IPS-18c (cell line): ENCODE results near the gene RAP1GAP.

Experiments used
- H3K4me3 ChIP-seq: 2 replicates; pipeline ENCODE4 v1.7.0; 2013; ENCODE audit warnings: low read depth, mild to moderate bottlenecking, low read length, moderate library complexity; ENCODE audit not compliant: insufficient read depth
- H3K9me3 ChIP-seq: one replicate; pipeline ENCODE4 v1.6.1; 2013; ENCODE audit warnings: mild to moderate bottlenecking, low read length, moderate library complexity; ENCODE audit not compliant: control insufficient read depth, insufficient read depth

RAP1GAP gene

DNA sequence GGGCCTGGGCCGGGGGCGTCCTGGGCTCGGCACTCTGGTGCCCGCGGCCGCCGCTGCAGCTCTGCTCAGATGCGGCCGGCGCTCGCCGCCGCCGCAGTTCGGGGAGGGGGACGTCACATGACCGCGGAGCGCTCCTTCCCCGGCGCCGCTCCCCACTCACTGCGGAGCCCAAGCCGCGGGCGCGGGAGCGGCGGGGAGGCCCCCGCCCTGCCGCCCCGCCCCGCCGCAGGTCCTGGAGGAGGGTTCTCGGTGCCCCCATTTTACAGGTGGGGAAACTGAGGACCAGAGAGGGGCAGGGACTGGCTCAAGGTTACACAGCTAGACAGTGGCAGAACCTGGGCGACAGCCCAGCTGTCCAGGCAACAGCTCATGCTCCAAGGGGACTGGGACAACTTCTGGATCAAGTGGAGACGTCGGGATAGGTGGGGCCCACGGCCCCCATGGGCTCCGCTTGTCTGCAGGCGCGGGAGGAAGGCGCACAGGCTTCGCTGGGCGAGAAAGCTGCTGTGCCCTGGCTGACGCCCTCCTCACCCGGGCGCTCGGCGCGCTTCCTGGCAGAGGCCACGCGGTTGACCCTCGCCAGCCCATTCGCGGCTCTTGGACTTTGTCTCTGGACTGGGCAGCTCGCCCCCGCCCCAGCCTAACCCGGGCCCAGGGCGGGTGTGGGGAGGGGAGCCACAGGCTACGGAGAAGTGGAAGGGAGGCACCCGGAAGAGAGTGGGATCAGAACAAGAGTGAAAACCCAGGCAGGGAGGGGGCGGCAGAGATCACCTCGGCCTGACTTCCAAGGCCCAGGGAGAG, at the start of gene RAP1GAP:
TSS of gene RAP1GAP (minus strand) at position 100 of the 801 bp plus-strand sequence. CDS start 49,325 bp downstream, outside the sequence.
- Histone ChIP-seq H3K4me3 (peak within 1 kb of the TSS; percentile 73), H3K9me3 (no peaks in the 10 kb centered on the region)

DNA sequence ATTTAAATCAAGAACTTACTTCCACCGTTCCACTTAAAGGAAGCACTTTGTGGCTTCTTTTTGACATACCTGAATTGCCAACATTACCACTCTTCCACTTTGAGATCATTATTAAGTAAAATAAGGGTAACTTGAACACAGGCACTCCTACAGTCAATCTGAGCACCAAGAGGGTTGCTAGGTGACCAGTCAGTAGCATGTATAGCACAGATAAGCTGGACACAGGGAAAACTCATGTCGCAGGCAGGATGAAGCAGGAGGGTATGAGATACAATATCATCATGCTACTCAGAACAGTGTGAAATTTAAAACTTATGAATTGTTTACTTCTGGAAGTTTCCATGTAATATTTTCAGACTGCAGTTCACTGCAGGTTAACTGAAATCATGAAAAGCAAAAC, 47.0 kb upstream of the RAP1GAP start:
- Histone ChIP-seq H3K9me3 (no peaks in the 10 kb centered on the region), H3K4me3 (no peak overlapping the region)

DNA sequence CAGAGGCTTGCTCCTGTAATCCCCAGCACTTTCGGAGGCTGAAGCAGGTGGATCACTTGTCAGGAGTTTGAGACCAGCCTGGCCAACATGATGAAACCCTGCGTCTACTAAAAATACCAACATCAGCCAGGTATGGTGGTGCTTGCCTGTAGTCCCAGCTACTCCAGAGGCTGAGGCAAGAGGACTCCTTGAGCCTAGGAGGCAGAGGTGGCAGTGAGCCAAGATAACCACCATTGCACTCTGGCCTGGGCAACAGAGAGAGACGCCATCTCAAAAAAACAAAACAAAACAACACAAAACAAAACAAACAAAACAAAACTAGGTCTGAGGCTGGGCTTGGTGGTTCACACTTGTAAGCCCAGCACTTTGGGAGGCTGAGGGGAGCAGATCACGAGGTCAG, 38.7 kb upstream of the RAP1GAP start:
- no peaks in the 10 kb centered on the region for H3K9me3 ChIP-seq

DNA sequence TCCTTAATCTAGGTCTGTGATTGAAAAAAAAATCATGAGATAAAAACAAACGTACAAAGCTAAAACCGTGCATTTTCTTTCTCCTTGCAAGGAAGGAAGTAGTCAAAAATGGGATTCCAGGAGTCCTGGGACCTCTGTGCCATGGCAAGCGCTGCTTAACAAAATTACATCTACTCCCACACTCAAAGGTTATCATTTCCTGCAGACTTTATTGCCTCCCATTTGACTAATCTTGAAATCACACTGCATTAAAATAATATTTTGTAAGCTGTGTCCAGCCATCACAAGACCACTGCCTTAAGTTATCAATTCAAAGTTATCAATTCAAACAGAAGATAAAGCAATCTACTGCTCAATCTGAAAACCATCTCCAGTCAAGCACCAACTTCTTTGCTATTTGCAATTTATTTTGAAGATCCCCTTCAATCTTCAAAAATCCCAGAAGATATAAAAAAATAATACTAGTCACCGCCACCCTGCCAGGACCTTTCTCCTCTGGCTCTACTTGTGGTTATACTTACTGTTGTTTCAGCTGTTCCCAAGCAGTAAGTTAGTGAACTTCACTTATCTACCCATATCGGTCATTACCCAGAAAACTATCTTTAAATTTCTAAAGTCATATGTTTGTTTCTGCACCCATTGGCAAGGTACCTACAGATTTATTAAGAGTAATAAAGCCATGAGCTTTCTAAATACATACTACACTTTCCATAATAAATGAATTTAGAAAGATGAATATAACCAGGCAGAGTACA, 38.1 kb upstream of the RAP1GAP start:
- Histone ChIP-seq H3K9me3 (no peaks in the 10 kb centered on the region), H3K4me3 (no peak overlapping the region)

More for the DNA sequence above, 38.7 kb upstream of the RAP1GAP start:
- H3K4me3 ChIP-seq, result no peak overlapping the region

DNA sequence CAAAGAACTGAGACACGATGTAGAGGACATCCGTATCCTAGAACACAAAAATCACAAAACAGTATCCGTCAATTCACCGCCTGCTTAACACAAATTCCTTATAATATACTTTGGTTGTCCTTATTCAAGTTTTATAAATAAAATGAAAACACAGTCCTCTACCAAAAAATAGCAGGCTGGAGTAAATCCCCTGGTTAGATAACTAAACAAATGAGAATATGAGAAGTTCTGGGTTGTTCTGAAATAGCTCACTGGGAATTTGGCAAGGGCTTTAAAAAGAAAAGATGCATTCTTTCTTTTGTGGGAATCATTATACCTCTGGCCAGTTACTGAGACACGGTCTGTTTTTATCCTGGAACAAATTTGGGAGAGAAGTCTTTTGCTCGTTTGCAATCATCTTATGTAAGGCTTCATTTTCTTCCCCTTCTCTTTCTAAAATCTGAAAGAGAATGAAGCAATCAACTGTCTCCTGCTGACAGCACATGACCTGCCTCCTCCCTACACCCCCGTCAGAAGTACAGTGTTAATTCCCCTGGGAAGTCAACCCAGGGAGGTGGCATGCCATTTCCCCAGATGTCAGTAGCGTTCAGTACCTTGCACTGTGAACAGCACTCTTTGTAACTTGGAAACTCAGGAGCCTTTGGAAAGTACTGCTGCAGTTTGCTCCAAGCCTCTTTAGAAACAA, 37.1 kb upstream of the RAP1GAP start:
- Histone ChIP-seq H3K4me3 (no peak overlapping the region), H3K9me3 (no peaks in the 10 kb centered on the region)

DNA sequence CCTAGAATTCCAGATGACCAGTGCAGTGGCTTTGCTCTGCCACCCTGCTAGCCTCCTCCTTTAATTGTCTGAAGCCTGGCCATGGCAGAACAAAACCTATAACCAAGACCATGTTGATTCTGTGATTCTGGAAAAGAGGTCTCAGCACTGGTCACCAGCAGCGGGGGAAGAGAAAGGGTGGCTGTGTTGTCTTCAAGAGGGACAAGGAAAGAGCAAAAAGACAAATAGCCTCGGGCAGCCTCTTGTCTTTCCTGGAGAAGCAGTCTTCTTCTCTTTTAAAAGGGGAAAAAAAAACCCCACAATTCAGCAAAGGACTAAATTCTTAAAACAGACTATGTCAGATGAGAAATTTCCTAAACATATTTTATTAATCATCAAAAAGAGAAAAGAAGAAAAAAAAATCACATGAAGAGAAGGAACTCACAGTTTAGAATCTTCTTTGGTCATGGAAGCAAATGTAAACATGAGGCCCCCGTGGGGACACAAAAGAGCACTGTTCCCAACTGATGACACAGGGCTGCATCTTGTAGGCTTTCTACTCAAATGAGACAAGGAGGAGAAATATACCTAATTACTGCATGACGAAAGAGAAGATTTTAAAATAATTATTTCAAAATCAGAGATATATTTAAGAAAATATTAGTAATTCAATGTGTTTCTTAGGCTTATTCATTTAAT, 36.3 kb upstream of the RAP1GAP start:
- no peak overlapping the region for H3K4me3 ChIP-seq
- H3K9me3 ChIP-seq, result no peaks in the 10 kb centered on the region

DNA sequence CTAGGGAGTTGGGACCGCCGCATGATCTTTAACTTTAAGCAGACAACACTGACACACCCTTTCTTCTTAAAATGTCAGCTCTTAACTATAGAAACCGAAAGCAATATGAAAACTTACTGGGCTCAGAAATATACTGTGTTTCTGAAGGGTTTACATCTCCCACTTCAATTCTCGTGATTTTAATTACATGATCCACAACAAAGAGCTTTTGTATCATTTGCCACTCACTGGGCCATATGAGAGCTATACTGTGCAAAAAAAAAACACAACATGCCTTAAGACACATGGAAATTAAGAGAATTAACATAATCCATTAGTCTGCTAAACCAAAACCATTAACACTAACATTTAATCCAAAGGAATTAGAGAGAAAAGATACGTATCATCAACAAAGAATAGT, 35.0 kb upstream of the RAP1GAP start:
- no peaks in the 10 kb centered on the region for H3K9me3 ChIP-seq

DNA sequence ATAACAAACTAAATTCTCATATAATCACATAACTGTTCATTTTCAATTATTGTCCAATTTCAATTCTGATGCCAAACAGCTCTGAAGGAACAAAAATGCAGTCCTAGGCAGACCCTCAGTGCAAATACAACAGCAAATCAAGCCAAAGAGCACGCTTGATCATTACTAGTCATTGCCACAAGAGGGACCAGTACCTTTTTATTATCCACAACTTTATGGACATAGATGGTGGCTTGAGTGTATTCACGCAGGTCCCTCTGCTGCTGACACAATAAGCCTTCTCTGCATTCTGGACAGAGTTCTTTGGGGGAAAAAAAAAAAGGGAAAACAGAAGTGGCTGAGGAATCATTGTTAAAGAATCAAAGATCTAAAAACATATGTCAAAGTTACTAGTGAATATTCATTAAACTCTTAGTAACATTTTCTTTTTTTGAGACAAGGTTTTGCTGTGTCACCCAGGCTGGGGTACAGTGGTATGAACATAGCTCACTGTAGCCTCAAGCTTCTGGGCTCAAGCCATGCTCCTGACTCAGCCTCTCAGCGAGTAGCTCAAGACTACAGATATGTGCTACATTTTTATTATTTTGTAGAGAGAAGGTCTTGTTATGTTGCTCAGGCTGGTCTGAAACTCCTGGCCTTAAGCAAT, 34.3 kb upstream of the RAP1GAP start:
- Histone ChIP-seq H3K9me3 (no peaks in the 10 kb centered on the region), H3K4me3 (no peak overlapping the region)

More for the DNA sequence above, 35.0 kb upstream of the RAP1GAP start:
- H3K4me3 ChIP-seq, result no peak overlapping the region

DNA sequence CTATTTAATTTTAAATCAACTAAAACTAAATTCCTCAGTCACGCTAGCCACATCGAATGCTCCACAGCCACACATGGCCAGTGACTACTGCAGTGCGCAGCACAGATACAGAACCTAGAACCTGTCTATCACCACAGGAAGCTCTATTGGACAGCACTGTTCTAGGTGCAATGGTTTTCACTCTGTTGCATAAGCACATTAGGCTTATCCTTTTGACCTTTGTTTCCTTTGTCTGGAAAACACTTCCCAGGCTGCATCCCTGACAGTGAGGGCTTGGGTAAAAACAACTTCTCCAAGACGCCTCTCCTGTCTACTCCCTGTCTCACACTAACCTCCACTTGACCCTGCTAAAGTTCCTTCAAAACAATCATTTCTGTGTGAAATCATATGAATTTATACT, 33.6 kb upstream of the RAP1GAP start:
- no peaks in the 10 kb centered on the region for H3K9me3 ChIP-seq
- H3K4me3 ChIP-seq, result no peak overlapping the region

DNA sequence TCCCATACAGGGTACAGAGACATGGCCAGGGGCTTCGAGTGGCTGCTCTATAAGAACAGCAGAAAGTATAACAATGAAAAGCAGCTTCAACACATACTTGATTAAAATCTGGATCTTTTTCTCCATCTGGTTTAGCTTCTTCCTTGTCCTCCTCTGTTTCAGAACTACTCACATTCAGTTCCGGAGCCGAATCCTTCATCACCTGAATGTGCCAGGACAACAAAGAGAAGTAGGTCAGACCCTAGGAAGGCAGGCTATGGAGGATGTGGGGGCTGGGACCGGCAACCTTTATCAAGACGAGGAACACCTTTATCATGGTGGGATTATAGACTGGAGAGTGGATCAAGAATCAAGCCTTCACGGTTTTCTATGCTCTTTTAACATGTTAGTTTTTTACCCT, 32.2 kb upstream of the RAP1GAP start:
- Histone ChIP-seq H3K4me3 (no peak overlapping the region), H3K9me3 (no peaks in the 10 kb centered on the region)

DNA sequence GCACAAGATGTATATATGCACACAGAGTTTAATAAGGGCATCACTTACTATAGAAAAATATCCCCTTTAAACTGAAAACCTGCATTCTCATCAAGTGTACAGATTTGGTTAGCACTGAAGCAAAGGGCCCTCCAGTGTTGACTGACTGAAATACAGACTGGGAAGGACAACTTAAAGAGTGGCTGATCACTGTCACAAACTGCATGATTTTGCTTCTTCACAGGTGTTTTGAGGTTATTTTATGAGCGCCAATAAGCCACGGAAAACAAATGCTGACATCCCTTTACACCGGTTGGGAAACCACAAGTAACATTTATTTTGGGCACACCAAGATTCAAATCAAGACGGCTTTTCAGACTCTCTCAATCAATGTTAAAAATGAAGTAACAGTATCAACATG, 30.9 kb upstream of the RAP1GAP start:
- no peak overlapping the region for H3K4me3 ChIP-seq

DNA sequence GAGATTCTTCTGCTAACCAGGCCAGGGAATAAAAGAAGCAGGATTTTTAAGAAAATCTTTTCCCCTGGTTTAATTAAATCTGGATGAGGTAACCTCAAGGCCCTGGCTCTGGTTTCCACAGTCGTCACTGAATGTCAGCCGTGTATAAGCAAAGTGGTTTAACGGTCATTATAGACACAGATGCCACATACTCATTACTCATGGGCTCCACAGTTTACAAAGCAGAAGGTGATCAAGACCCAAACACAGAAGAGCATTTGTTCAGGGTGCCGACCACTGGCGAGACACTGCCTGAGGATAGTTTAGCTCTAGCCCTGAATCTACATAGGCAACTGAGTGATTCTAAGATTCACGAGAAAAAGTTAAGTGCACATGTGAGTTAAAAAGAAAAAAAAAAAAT, 27.8 kb upstream of the RAP1GAP start:
- Histone ChIP-seq H3K9me3 (no peaks in the 10 kb centered on the region), H3K4me3 (no peak overlapping the region)

More for the DNA sequence above, 30.9 kb upstream of the RAP1GAP start:
- no peaks in the 10 kb centered on the region for H3K9me3 ChIP-seq

DNA sequence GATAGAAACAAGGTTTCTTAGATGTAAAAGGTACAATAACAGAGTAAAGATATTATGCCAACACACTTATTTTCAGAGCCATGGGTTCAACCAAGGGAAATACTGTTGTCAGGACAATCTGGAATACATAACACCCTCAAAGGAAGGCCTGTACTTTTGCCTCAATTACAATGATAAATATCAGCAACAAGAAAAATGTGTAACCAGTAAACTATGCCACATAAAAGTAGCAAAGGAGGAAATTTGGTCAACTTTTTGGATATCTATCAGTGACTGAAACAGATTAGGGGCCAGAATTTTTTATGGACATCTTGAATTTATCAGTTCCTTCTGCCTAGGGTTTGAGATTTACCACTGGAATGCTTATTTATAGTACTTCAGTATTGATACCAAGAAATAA, 24.6 kb upstream of the RAP1GAP start:
- Histone ChIP-seq H3K4me3 (no peak overlapping the region), H3K9me3 (no peaks in the 10 kb centered on the region)

DNA sequence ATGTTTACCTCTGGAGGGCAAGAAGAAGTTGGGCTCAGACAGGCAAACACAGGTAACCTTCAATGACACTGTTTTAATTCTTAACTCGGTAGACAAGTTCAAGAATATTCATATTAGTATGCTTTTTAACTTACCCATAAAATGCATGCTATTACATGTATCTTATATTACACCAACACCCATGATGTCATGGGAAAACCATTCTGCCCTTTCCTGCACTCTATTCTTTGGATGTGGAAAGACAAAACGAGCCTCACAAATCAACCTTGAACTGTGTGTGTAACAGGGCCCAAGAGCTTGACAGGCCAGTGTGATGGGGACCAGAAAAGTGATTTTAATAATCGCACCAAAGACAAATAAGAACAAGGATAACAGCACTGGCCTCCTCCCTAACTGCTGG, 22.6 kb upstream of the RAP1GAP start:
- no peaks in the 10 kb centered on the region for H3K9me3 ChIP-seq
- H3K4me3 ChIP-seq, result no peak overlapping the region

DNA sequence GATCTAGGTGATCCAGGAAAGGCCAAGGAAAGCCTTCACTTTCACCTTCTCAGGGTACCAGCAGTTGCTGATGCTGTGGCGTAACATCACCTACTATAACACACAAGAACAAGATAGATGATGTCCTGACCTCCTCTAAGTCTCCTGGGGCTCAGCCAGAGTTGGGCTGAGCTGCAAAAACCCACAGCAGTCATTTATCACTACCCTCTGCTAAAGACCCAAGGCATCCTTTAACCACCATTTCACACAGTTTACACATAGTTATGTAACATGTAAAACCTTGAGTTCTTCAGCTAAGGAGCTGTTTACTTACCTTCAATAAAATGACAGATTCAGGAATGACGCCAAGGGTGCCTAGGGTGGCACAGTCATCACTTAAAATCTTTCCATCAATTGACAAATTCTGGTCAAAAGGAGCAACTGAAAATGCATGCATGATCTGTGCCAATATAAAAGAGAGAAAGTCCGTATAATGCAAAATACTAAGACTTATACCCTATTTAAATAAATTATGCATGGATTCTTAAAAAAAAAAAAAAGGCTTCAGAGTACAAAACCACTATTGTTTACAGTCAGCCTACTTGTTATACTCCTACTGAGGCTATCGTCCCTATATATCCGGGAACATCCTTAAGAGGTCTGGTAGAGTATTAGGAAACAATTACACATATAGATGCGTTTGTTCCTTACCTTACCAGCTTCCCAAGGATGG, 20.7 kb upstream of the RAP1GAP start:
- H3K4me3 ChIP-seq, result no peak overlapping the region
- H3K9me3 ChIP-seq, result no peaks in the 10 kb centered on the region

DNA sequence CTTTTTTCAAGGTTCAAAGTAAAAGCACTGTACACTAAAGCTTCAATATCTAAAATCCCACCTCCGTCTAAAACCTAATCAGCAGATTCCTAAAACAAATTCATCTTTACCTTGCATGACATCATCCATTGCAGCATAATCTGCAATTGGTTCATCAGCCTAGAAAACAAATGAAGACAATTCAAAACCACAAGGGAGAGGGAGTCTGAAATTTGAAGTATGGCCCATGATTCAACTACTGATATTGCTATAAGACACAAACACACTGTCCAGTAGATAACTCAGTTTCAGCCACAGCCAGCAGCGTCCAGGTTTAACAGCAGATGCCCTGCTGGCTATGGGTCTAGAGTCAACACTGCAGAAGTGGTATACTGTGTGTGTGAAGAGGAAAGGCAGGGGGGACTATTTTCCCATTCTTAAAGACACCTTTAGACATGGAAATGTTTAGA, 17.9 kb upstream of the RAP1GAP start:
- H3K4me3 ChIP-seq, result no peak overlapping the region
- H3K9me3 ChIP-seq, result no peaks in the 10 kb centered on the region
